ENCODE results near the gene CYP4Z1.
"Not testable (repeated sequence)": the region's sequence is repeated elsewhere in the genome, so short reads cannot be mapped to it uniquely, and the experiment has no call there.

The CYP4Z1 gene, protein sequence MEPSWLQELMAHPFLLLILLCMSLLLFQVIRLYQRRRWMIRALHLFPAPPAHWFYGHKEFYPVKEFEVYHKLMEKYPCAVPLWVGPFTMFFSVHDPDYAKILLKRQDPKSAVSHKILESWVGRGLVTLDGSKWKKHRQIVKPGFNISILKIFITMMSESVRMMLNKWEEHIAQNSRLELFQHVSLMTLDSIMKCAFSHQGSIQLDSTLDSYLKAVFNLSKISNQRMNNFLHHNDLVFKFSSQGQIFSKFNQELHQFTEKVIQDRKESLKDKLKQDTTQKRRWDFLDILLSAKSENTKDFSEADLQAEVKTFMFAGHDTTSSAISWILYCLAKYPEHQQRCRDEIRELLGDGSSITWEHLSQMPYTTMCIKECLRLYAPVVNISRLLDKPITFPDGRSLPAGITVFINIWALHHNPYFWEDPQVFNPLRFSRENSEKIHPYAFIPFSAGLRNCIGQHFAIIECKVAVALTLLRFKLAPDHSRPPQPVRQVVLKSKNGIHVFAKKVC

DNA sequence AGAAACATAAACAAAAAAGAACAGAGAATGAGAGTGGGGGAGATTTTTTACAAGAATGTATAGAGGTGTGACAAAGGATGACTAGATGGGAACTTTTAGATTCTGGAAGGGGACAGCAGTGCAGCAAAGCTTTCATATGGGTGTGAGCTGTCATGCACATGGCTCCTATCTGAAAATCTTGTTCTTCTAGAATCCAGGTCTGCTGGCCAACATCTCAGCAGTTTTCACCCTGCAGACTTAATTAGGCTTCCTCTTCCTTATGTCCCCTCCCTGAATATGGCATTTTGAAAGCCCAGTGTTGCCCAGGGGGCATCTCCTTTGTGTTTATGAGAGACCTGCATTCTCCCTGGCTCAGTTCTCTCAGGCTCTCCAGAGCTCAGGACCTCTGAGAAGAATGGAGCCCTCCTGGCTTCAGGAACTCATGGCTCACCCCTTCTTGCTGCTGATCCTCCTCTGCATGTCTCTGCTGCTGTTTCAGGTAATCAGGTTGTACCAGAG is at the start of gene CYP4Z1:
TSS of gene CYP4Z1 (plus strand) at position 135 of the 498 bp plus-strand sequence. CDS start at position 395, 260 bp downstream.
- DNase-seq (ENCODE audit: low spot score) (peak; percentile 0), FAIRE-seq (no peak)

DNA sequence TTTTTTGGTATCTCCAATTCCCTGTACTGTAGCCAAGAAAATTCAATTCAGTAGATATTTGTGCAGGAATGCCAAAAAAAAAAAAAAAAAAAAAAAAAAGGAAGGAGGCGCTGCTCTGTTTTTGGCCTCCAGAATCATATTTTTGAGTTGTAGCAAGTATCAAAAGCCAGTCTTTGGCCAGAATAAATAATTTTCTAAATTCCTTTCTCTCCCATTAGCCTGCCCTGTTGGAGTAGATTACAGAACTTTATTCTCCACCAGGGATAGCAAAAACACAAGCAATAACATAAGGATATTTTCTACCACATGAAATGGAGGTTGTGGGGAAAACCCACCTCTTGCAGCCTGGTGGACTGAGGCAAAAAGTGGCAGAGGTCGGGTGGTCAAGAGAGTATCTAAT is 46.0 kb upstream of the CYP4Z1 start:
- no peak for DNase-seq (ENCODE audit: low spot score)
- FAIRE-seq = no peak

DNA sequence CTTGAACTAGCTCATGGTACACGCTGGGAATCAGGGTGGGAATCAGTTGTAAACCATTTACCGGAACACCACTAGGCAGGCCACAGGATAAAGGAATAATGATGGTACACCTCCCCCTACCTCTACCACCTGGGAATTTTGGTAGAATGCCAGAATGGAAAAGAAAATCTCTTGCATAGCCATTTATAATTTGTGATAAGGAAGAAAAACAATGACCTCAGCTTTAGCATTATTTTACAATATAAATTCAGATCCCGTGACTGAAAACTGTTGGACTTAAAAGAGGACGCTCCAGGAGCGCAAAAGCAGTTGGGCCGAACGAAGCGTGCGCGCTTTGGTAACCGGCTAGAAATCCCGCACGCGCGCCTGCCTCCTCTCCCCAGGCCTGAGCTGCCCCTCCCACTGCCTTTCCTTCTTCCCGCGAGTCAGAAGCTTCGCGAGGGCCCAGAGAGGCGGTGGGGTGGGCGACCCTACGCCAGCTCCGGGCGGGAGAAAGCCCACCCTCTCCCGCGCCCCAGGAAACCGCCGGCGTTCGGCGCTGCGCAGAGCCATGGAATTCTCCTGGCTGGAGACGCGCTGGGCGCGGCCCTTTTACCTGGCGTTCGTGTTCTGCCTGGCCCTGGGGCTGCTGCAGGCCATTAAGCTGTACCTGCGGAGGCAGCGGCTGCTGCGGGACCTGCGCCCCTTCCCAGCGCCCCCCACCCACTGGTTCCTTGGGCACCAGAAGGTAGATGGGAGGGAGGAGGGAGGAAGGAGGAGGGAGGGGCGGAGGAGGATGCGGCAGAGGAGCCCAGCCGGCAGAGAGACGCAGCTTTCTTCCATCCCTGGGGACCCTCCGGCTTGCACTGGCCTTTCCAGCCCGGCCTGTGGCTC is 43.5 kb upstream of the CYP4Z1 start, which contains the start of gene CYP4X1:
TSS of gene CYP4X1 (plus strand) at position 402 of the 873 bp plus-strand sequence. CDS start at position 551, 149 bp downstream.
- DNase-seq (ENCODE audit: low spot score) (no peak), FAIRE-seq (no peak)

DNA sequence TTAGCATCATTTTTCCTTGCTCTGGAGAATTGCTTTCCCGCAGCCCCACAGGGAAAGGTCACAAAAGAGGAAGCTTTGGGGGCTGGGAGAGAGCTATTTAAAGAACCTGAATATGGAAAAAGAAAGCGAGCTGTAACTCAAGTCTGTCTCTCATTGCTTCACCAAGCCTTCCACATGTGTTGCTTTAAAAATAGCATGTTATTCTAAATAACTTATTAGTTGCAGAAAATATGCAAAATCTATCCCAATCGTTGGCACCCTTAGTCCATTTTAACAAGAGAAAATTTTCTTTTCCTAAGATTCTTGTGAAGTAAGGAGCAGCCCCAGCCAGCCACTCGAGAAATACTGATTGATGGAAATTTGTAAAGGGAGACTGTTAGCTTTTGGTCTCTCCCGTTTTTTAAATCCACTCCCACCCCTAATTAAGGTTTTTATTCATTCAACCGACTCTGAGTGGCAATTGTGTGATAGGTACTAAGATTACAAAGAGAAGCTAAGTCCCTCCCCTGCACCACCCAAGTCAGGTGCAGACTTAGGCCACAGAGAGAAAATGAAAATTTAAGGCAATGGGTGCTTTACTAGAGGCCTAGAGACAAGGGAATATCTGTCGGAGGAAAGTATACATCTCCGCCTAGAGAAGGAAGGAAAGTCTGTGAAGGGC is 42.8 kb upstream of the CYP4Z1 start:
- FAIRE-seq = no peak
- DNase-seq (ENCODE audit: low spot score) = no peak

- FAIRE-seq (no peak), DNase-seq (ENCODE audit: low spot score) (no peak)
Measured at GRCh38 chr1:47030170-47030805, 36.7 kb upstream of the CYP4Z1 start.

GRCh38 chr1:47031059-47031458 is 36.0 kb upstream of the CYP4Z1 start:
- FAIRE-seq (no peak), DNase-seq (ENCODE audit: low spot score) (no peak)

DNA sequence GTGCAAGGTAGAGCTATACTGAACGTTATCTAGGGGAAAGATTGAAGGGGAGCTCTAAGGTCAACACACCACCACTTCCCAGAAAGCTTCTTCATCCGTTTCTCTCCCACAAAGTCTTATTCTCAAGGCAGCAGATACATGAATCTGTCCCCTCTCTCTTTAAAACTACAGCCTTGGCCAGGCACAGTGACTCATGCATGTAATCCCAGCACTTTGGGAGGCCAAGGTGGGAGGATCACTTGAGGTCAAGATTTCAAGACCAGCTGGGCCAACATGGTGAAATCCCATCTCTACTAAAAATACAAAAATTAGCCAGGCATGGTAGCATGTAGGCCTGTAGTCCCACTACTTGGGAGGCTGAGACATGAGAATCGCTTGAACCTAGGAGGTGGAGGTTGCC is 35.4 kb upstream of the CYP4Z1 start:
- no peak for FAIRE-seq
- DNase-seq (ENCODE audit: low spot score) = no peak

- DNase-seq (ENCODE audit: low spot score) (no peak), FAIRE-seq (no peak)
Measured at GRCh38 chr1:47036764-47037163, 30.3 kb upstream of the CYP4Z1 start.

- FAIRE-seq (no peak), DNase-seq (ENCODE audit: low spot score) (no peak)
Measured at GRCh38 chr1:47059376-47059775, 7.7 kb upstream of the CYP4Z1 start.

GRCh38 chr1:47069080-47069479 is 2.0 kb downstream of the CYP4Z1 start:
- peak; percentile 0 for DNase-seq (ENCODE audit: low spot score)
- FAIRE-seq = not testable (repeated sequence)

DNA sequence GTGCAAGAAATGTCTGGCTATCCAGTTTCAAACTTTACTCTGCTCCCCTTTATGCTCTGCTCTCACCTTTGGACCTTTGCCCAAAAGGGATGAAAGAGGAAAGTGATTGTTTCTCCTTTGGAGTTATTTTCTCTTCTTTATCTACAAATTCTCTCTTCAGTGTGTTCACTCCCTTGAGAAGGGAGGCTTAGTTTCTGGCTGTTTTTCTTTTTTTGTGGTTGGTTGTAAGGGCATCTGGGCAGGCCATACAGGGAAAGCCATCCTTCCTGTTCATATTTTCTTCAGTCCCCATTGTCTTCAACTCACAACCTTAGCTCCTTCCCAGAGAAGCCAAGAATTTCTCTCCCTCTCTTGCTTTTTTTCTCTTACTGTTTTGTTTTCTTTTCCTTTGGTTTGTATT is 2.5 kb downstream of the CYP4Z1 start:
- FAIRE-seq = not testable (repeated sequence)

GRCh38 chr1:47089356-47089755 is 22.3 kb downstream of the CYP4Z1 start:
- DNase-seq (ENCODE audit: low spot score) = not testable (repeated sequence)
- FAIRE-seq = peak; percentile 74

More for the DNA sequence above, 2.5 kb downstream of the CYP4Z1 start:
- DNase-seq (ENCODE audit: low spot score) = not testable (repeated sequence)

DNA sequence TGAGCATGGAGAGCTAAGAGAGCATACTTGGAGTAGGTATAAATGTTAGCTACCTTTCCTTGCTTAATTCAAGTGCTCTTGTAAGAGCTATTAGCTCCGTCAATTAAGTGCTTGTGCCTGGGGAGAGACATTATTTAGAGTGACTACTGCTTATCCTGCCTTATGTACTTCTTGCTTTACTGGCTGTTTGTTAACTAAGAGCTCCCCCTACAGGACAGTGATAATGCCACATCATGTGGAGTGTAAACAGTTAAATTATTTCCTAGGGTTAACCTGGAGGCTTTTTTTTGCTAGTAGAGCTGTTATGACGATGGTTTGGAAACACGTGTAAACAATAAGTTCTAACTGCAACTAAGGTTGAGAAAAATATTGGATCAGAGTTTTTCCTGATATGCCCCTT is 24.4 kb downstream of the CYP4Z1 start:
- peak; percentile 46 for FAIRE-seq

GRCh38 chr1:47104816-47105215 is 37.8 kb downstream of the CYP4Z1 start:
- FAIRE-seq = no peak
- DNase-seq (ENCODE audit: low spot score) = no peak

More for the DNA sequence above, 24.4 kb downstream of the CYP4Z1 start:
- not testable (repeated sequence) for DNase-seq (ENCODE audit: low spot score)

DNA sequence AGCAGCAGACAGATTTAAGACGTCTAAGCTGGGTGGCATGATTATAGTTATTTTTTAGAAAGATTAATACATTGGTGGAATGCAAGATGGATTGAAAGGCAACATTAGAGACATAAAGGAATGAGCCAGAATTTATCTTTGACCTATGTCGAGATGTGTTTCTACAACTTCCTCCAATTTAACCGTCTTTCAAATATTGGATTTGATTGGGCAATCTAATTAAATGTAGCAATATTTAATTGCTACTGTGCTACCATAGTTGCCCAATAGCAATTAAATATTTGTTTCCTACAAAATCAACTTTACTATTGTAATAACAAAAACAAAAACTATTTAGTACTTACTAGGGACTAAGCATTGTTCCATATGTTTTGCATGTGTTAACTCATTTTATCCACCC is 39.8 kb downstream of the CYP4Z1 start:
- FAIRE-seq (no peak), DNase-seq (ENCODE audit: low spot score) (no peak)

GRCh38 chr1:47107851-47108574 is 41.0 kb downstream of the CYP4Z1 start:
- FAIRE-seq (peak; percentile 78), DNase-seq (ENCODE audit: low spot score) (peak; percentile 86)

GRCh38 chr1:47109482-47109881 is 42.5 kb downstream of the CYP4Z1 start:
- peak; percentile 46 for DNase-seq (ENCODE audit: low spot score)
- FAIRE-seq = peak; percentile 37

GRCh38 chr1:47113178-47113577 is 46.1 kb downstream of the CYP4Z1 start:
- FAIRE-seq (no peak), DNase-seq (ENCODE audit: low spot score) (no peak)

DNA sequence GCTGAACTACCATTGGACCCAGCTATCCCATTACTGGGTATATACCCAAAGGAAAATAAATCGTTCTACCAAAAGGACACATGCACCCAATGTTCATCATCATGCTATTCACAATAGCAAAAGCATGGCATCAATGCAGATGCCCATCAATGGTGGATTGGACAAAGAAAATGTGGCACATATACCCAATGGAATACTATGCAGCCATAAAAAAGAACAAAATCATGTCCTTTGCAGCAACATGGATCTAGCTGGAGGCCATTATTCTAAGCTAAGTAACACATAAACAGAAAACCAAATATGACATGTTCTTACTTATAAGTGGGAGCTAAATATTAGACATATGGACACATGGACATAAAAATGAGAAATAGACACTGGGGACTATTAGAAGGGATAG is 54.0 kb downstream of the CYP4Z1 start:
- not testable (repeated sequence) for DNase-seq (ENCODE audit: low spot score); FAIRE-seq

- FAIRE-seq; DNase-seq (ENCODE audit: low spot score): not testable (repeated sequence)
Measured at GRCh38 chr1:47124834-47125233, 57.8 kb downstream of the CYP4Z1 start.
